PC-9 (cell line): Measurements from ENCODE around the gene RNF40. TPM values are rescaled to one million over a fixed set of nuclear protein-coding genes. Genes with fewer than 3 reads are reported as not detected.
A peak's percentile ranks its signal among the peaks of the same experiment; 100 is the strongest.

Experiments used
- BruUV-seq: library from RNA; stranded (reverse); fragments of 400-500 nt; replicated peaks from 2 replicates; lab custom pipeline; 2021; lab: Mats Ljungman, UMichigan
- CTCF ChIA-PET: fragments of 300-600 bp; sonication (Branson Sonifier 250); formaldehyde crosslinking; loops from one replicate; lab custom pipeline; 2022; ENCODE audit warnings: antibody characterized with exemption; lab: Charles Lee
- POLR2A ChIA-PET: fragments of 300-600 bp; sonication (Branson Sonifier 250); formaldehyde crosslinking; loops from one replicate; lab custom pipeline; 2022; ENCODE audit warnings: antibody characterized with exemption; ENCODE audit not compliant: unreplicated experiment; lab: Charles Lee
- DNase-seq, 2 experiments: peaks; one replicate each; pipeline versions ENCODE4 v3.0.0 to v3.0.0-alpha.2; 2015 to 2022; ENCODE audit warnings: mixed read lengths in 1 of 2
- H2AFZ ChIP-seq: fragments of 200-600 bp; sonication (generic); 2 replicates; pipeline ENCODE4 v1.8.1; 2017; ENCODE audit warnings: antibody characterized with exemption
- H3F3A ChIP-seq: fragments of 200-600 bp; sonication (generic); 2 replicates; pipeline ENCODE4 v1.8.1; 2017; ENCODE audit warnings: antibody characterized with exemption, mild to moderate bottlenecking, low read depth; ENCODE audit not compliant: insufficient read depth
- H3K27ac ChIP-seq: fragments of 200-600 bp; sonication (generic); 2 replicates; pipeline ENCODE4 v1.6.1; 2016; ENCODE audit warnings: mixed run types
- H3K27me3 ChIP-seq: fragments of 200-600 bp; sonication (generic); 2 replicates; pipeline ENCODE4 v1.6.1; 2016; ENCODE audit warnings: low read depth, mixed run types; ENCODE audit not compliant: insufficient read depth
- H3K36me3 ChIP-seq: fragments of 200-600 bp; sonication (generic); 2 replicates; pipeline ENCODE4 v1.6.1; 2016; ENCODE audit warnings: low read depth, mixed run types
- H3K4me1 ChIP-seq: fragments of 200-600 bp; sonication (generic); replicated peaks from 2 replicates; pipeline ENCODE4 v1.6.1; 2016; ENCODE audit warnings: mixed run types; ENCODE audit not compliant: insufficient read depth
- H3K4me2 ChIP-seq: fragments of 200-600 bp; sonication (generic); 2 replicates; pipeline ENCODE4 v1.6.1; 2017; ENCODE audit warnings: mixed run types
- H3K4me3 ChIP-seq: fragments of 200-600 bp; sonication (generic); 2 replicates; pipeline ENCODE4 v1.6.1; 2016; ENCODE audit warnings: mixed run types
- H3K79me2 ChIP-seq: fragments of 200-600 bp; sonication (generic); 2 replicates; pipeline ENCODE4 v1.6.1; 2017; ENCODE audit warnings: low read depth, mixed run types
- H3K9me2 ChIP-seq: fragments of 200-600 bp; sonication (generic); 2 replicates; pipeline ENCODE4 v1.8.1; 2017; ENCODE audit warnings: mild to moderate bottlenecking; ENCODE audit not compliant: insufficient read depth
- H3K9me3 ChIP-seq: fragments of 200-600 bp; sonication (generic); 2 replicates; pipeline ENCODE4 v1.8.1; 2016; ENCODE audit warnings: low read depth; ENCODE audit not compliant: insufficient read depth
- H4K20me1 ChIP-seq: fragments of 200-600 bp; sonication (generic); 2 replicates; pipeline ENCODE4 v1.8.1; 2017; ENCODE audit not compliant: insufficient read depth
- CTCF ChIP-seq: fragments of 200-600 bp; sonication (generic); conservative IDR thresholded peaks from 2 replicates; pipeline ENCODE4 v1.6.1; 2017; ENCODE audit warnings: mixed run types, antibody characterized with exemption, mild to moderate bottlenecking, moderate library complexity
- EZH2 ChIP-seq: fragments of 200-600 bp; sonication (generic); IDR thresholded peaks from 2 replicates; pipeline ENCODE4 v1.8.0; 2017; ENCODE audit warnings: antibody characterized with exemption, low read depth
- intact Hi-C: fragments of 100-400 bp; cut with micrococcal nuclease; formaldehyde crosslinking; loops from one replicate; pipeline ENCODE4 v1.10.0; 2022; ENCODE audit not compliant: unreplicated experiment
- total RNA-seq: library from RNA; stranded (reverse); gene quantifications from 2 replicates; pipeline ENCODE4 v1.2.3, GENCODE V29; 2021

RNF40 gene
- total RNA-seq, 1 experiment from 2014 or later: 178 TPM

GRCh38 chr16:30775131-30775391 is 12.9 kb downstream of the RNF40 start:
- BruUV-seq: no TSS peak
- POLR2A ChIA-PET: interaction anchor here (0.6 to 1.5 kb wide), 3 partner anchors 27 to 42 kb away, joined by 4 to 6 read pairs (median 5); partner anchors contain the start of gene PHKG2
- peaks cover 13% of the 10 kb centered on the region; the same call in 1 of the 2 replicates for H3K36me3 ChIP-seq

GRCh38 chr16:30775392-30776188 is 13.5 kb downstream of the RNF40 start:
- TF ChIP-seq EZH2 (no peak), CTCF (no peak; the same call in 1 of the 2 replicates)
- peaks cover 3% of the 10 kb centered on the region for H3K79me2 ChIP-seq
- DNase-seq: peak; percentile 71 to 79
- H3K27me3 ChIP-seq: no peaks in the 10 kb centered on the region
- H3K36me3 ChIP-seq: peaks cover 8% of the 10 kb centered on the region; the same call in 1 of the 2 replicates
- H3K27ac ChIP-seq: peak overlapping the region; percentile 73
- H2AFZ ChIP-seq: peak overlapping the region; percentile 79
- H4K20me1 ChIP-seq: 0 out of 2 replicates have a peak, but pooled peaks cover 3% of the 10 kb centered on the region
- H3F3A ChIP-seq: peaks cover 43% of the 10 kb centered on the region; the same call in 1 of the 2 replicates
- CTCF ChIA-PET: interaction anchor here (0.9 kb wide), 1 partner anchor 166 kb away, joined by 4 read pairs; no protein-coding TSS in a partner anchor
- no peaks in the 10 kb centered on the region for H3K9me2 ChIP-seq
- peaks cover 8% of the 10 kb centered on the region; the same call in 1 of the 2 replicates for H3K4me1 ChIP-seq
- H3K4me2 ChIP-seq: peak overlapping the region; percentile 93
- no TSS peak for BruUV-seq
- POLR2A ChIA-PET: interaction anchor here (0.6 to 1.5 kb wide), 5 partner anchors 27 to 662 kb away, joined by 4 to 6 read pairs (median 4); partner anchors contain the start of gene PHKG2
- H3K4me3 ChIP-seq: peak overlapping the region; percentile 84
- no peaks in the 10 kb centered on the region for H3K9me3 ChIP-seq
- intact Hi-C loops: loop anchor here (5.0 kb wide), 2 partner anchors 33 to 37 kb away; a partner anchor contains a TSS

More at GRCh38 chr16:30775131-30775391, 12.9 kb downstream of the RNF40 start:
- no peak for DNase-seq
- peak overlapping the region; percentile 93 for H3K4me2 ChIP-seq
- H3K4me1 ChIP-seq: peaks cover 8% of the 10 kb centered on the region; the same call in 1 of the 2 replicates
- peak overlapping the region; percentile 84 for H3K4me3 ChIP-seq
- CTCF ChIA-PET: interaction anchor here (0.9 kb wide), 1 partner anchor 167 kb away, joined by 4 read pairs; no protein-coding TSS in a partner anchor
- no peak for TF ChIP-seq CTCF
- TF ChIP-seq EZH2: no peak
- H2AFZ ChIP-seq: no peak overlapping the region
- no peaks in the 10 kb centered on the region for H3K27me3 ChIP-seq
- no peaks in the 10 kb centered on the region for H3K9me2 ChIP-seq
- peaks cover 3% of the 10 kb centered on the region for H3K79me2 ChIP-seq
- H3K9me3 ChIP-seq: no peaks in the 10 kb centered on the region
- H3F3A ChIP-seq: peaks cover 45% of the 10 kb centered on the region; the same call in 1 of the 2 replicates
- H3K27ac ChIP-seq: no peak overlapping the region
- intact Hi-C loops: loop anchor here (5.0 kb wide), 2 partner anchors 33 to 37 kb away; a partner anchor contains a TSS
- 0 out of 2 replicates have a peak, but pooled peaks cover 3% of the 10 kb centered on the region for H4K20me1 ChIP-seq

- Histone ChIP-seq H3K27me3 (no peaks in the 10 kb centered on the region), H3F3A (peaks cover 52% of the 10 kb centered on the region; the same call in 1 of the 2 replicates), H3K27ac (no peak overlapping the region), H2AFZ (no peak overlapping the region), H3K36me3 (0 out of 2 replicates have a peak, but pooled peaks cover 3% of the 10 kb centered on the region), H3K79me2 (peaks cover 3% of the 10 kb centered on the region), H3K9me3 (no peaks in the 10 kb centered on the region), H3K4me3 (no peak overlapping the region), H3K9me2 (no peaks in the 10 kb centered on the region), H3K4me1 (peaks cover 8% of the 10 kb centered on the region; the same call in 1 of the 2 replicates), H3K4me2 (no peak overlapping the region), H4K20me1 (no peaks in the 10 kb centered on the region)
- BruUV-seq: no TSS peak
- peak in 1 of 2 experiments; percentile 17 for DNase-seq
- CTCF ChIA-PET: interaction anchor here (0.6 kb wide), 1 partner anchor 10 kb away, joined by 3 read pairs; no protein-coding TSS in a partner anchor
- POLR2A ChIA-PET: no interaction called here
- no peak for TF ChIP-seq CTCF
- TF ChIP-seq EZH2: no peak
- intact Hi-C loops: loop anchor here (5.0 kb wide), 2 partner anchors 35 kb away; a partner anchor contains a TSS
Measured at GRCh38 chr16:30777591-30778297, 15.6 kb downstream of the RNF40 start.
